HG03064 (cell line): Measurements from ENCODE around the gene ERG.

Experiments
- ATAC-seq: cut with Tn5 transposase; IDR thresholded peaks from one replicate; pipeline ENCODE4 v1.9.1; 2021; ENCODE audit warnings: low read depth; ENCODE audit not compliant: unreplicated experiment

ERG gene

DNA sequence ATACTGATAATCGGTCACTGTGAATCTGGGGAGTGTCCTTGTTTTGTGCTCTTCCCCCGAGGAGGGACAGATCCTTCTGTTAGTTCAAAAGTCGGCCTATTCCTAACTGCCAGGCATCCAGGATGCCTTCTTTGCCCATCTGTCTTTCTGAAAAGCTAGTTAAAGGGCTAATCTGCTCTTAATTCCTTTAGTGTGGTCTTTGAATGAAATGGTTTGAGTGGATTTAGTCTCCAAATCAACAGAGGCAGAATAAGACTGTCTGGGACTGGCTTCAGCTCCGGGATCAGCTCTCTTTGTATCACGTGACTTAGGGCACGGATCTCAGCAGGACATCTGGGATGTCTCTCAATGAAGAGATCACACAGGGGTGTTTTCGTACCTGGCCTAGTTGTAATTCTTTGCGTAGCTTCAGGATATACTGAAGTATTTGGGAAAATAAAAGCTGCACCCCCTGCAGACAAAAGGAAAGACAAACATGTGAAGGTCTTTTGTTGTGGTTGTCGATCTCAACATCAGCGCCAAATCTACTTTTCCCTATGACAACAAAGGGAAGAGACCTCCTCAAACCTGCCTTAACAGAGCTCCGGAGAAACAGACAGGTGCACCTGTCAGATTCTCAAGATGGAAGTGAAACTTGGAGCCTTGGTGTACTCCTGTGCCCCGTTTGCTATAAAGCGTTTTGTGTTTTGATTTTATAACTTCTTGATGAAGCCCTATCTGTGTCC is 97.9 kb downstream of the ERG start:
- ATAC-seq = no peak

DNA sequence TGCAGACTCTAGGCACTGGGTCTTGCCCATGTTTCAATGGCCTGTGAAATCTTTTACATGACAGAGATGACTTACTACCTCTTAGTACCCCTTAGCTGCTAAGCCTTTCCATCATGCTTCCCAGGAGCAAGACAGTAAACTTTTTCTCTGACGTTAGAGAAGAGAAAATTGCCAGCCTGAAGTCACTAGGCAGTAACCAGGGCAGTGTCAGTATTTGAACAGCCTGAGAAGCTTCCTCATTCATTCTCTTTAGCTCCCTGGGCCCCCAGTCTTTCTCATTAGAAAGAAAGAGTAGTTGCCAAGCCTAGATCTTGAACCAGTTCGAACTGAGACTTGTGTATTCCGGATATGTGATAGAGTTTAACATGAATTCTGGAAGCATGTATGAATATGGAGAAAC is 99.2 kb downstream of the ERG start:
- no peak for ATAC-seq

DNA sequence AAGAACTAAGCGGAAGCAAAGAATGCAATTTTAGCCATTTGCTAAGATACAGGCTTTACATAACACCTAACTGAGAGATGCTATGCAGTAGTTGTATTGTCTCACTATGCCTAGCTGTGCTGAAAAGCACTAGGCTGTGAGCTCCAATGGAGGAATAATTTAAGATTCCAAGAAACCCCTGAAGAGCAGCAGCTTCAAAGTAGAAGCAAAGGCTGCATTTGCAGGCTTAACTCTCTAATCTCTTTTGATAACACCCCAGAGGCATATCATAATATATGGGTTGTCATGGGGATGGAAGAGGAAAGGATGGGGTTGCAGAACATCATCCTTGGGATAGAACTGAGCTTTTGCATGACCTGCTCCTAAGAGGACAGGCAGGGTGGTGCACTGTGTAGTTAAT is 102.0 kb downstream of the ERG start:
- no peak for ATAC-seq

DNA sequence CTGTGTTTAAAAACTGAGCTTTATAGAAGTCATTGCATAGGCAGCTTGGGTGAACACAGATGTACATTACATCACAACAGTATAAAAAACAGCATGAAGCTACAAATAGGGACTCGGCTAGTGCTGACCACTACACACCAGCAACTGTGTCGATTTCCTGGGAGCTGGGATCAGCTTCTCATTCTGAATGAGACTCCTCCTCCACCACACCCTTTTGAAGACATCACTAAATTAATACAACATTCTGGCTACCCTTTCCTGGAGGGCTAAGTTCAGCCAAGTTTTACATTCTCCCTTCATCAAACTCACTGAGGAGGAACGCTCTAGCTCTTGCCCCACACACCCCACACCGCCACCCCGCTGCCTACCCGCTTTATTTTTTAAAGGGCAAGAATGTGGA is 102.7 kb downstream of the ERG start:
- ATAC-seq = no peak

DNA sequence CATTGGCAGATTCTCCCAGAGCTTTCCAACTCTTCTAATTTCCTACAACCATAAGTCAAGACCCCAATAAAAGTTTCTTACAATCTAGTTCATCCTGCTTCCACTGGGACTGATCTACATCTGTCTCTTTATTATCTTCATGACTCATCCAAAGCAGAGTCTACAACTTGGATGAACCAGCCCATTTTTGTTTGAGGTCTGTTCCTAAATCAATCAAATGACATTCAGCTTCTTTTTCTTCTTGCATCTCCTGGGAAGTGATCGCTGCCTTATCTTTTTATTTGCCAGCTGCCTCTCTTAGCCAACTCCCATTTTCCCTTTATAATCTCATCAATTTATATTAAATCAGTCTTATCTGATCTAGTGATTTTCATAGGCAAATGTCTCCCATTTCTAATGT is 105.6 kb downstream of the ERG start:
- ATAC-seq = no peak

DNA sequence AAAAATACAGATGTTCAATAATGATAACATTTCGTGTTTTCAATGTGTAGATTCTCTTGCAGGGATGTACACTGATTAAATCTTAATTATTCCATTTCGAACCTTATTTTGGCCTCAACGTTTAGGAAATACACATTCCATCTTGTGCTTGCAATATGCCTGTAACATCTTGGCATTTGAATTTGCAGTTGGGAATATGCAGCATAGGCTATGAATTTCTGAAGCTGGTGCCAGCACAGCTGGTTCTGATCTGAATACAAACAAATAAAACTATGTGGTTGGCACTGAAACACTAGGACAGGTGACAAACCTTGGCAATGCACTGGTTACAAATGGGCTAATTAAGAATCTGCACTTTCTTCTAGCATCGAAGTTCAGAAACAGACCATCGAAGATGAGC is 108.4 kb downstream of the ERG start:
- ATAC-seq = no peak

DNA sequence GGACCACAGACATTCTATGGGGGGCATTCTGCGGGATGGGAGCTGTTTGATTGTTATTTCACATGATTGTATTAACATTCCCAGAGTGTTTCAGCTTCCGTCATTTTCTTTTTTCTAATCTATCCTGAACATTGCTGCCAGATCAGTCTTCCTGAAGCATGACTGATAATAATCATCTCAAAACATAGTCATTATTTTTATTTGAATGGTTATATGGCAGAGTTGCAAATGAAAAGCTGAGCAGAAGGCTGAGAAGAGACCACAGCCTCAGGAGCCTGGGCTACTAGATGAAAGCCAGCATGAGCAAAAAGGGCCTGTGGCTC is 109.0 kb downstream of the ERG start:
- no peak for ATAC-seq

DNA sequence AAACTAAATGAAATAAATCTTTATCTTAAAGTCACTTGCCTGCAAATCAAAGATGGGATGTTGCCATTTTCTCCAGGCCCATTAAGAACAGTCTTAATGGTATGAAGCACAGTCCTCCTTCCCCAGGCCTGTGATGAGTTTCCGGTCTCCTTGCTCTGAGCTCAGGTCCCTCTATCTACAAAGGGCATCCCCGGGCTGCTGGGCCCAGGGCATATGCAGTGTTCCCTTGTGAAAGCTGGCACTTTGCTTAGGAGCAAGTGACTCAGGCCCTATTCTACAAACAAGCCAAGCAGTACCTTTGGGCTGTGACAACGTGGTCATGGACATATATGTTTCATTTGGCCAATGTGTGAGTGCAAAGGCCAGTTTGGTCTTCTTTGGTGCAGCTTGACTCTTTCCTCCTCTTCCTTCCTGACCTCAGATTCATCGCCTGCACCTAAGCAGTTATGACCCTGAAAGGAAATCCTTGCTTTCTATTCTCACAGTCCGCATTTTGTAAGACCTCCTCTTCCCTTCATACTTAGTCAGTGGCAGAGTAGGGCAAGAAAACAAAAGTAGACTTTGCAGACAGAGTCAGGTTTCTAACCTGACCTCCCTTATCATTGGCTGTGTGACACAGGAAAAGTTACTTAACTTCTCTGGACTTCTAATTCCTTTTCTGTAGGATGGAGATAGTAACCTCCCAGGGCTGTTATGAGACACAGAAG is 109.5 kb downstream of the ERG start:
- ATAC-seq = no peak

DNA sequence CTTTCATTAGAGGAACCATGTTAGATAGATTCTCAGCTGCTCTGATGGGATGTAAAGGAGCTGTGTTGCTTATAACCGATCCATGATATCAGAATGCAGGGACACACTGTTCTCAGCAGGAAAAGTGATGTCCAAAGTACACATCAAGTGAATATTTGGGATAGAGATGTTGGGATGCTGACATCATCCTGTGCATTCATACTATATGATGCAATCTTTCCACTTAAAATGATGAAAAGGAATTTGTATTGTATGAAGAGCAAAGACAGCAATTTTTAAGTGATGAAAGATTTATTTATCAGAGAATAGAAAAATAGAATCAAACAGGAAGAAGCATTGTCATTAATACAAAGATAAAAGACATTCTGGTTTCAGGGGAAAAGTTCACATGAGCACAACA is 110.1 kb downstream of the ERG start:
- ATAC-seq = no peak

DNA sequence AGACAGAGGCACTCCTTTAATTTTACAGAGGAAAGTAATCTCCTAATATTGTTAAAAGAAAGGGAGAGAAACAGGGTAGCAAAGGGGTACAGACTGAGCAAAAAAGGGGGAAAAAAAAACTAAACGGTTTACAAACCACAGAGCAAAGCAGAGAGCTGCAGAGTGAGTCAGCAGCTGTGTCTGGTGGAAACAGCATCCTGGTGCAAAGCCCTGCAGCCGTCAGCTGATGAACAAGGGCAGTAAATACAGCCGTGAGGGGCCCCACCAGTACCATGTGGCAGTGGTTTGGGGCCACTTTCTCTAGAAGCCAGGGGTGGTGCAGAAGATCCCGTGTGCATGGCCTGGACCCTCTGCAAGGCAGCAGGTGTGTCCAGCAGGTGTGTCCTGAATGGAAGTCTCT is 111.3 kb downstream of the ERG start:
- ATAC-seq = no peak

DNA sequence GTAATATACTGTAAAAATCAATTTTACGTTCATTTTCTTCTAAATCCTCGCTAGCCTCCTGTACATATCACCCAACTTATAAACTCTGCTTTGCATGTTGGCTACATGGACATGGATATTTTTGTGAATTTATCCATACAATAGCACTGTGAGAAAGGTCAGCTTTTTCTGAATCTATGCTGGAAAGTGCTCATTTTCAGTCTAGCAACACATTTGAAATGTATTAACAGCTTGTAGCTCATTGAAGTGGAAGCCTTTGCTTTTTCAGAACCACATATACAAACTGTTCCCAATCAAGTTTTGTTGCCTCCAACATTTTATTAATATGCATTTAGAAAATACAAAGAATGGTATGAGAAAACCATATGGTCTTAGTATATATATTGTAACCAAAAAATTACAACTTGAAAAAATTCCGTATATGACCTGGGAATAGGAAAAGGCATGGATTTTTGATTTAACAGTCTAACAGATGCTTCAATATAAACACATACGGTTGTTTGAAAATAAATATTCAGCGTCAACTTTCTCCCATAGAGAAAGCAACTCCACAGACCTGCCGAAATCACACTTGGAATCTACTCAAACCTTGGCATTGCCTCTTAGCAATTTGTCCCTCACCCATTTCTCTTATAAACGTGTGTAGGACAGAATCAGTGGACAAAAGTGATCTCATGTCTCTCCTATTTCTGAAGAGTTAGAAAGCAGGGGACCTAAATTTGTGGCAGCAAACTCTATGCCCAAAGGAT is 112.7 kb downstream of the ERG start:
- no peak for ATAC-seq

DNA sequence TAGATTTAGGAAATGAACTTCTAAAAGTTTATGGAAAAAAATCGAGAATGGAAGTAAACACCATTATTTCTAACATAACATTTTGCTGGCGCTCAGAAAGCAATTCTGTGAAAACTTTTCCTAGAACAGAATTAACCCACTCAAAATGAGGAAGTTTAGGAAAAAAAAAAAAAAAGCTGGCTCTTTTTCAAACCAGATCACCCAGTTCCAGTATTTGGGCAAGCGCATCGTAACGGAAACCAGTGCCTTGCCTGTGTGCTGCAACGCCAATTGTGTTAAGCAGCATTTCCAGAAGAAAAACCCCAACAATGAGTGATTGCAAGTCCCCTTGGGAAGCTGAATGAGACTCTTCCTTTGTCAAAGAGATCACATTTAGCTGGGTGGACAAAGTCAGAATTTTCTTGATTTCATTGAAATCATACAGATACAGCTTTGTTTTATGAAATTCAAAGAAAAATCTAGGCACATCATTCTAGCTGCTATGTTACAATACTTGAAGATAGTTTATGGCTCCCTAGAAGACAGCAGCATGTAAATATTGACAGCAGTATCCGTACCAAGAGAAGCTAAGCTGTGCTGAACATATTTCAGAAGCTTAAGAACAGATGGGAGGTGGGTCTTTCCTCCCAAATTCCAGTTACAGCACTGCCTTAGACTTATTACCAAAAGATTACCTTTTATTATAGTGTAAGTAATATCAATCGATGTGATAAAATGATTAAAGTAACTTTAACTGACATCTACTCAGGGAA is 113.4 kb downstream of the ERG start:
- ATAC-seq = no peak

DNA sequence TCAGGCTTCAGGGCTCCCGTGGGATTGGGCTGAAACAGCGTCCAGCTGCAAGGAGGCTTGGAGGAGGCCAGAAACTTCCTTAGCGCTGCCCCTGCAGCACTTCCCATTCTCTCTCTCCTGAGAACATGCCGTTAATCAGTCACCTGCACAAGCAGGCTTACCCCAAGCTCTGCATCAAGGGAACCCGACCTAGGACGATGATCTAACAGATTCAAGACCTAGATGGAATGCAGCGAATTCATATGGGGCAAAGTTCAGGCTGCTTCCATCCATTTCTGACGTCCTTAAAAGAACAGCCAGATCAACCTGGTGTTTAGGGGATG is 114.1 kb downstream of the ERG start:
- no peak for ATAC-seq

DNA sequence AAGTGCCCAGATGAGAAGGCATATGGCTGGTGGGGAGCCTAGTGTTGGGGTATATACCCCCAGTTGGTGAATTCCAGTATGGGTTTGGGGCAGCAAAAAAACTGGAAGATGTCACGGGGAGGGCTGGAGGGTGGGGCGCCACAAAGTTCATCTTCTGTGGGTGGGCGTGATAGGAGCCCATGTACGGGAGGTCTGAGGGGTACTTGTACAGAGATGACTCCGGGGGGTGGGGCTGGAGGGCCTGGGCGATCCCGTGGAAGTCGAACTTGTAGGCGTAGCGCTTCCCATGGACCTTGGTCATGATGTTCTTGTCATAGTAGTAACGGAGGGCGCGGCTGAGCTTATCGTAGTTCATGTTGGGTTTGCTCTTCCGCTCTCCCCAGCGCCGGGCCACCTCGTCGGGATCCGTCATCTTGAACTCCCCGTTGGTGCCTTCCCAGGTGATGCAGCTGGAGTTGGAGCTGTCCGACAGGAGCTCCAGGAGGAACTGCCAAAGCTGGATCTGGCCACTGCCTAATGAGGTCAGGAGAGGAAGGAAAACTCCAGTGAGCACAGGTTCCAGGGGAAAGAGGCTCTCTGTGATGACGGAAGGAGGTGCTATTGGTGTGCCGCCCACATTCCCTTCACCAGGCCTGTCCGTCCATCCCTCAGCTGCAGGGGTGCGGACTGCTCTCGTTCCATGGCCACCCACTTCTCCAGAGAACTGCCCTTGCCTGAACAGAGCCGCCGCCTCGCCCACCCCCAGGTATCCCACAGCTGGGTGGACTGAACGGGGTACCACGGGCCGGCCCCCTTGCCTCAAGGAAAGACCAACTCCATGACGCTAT is 114.7 kb downstream of the ERG start:
- ATAC-seq = no peak

DNA sequence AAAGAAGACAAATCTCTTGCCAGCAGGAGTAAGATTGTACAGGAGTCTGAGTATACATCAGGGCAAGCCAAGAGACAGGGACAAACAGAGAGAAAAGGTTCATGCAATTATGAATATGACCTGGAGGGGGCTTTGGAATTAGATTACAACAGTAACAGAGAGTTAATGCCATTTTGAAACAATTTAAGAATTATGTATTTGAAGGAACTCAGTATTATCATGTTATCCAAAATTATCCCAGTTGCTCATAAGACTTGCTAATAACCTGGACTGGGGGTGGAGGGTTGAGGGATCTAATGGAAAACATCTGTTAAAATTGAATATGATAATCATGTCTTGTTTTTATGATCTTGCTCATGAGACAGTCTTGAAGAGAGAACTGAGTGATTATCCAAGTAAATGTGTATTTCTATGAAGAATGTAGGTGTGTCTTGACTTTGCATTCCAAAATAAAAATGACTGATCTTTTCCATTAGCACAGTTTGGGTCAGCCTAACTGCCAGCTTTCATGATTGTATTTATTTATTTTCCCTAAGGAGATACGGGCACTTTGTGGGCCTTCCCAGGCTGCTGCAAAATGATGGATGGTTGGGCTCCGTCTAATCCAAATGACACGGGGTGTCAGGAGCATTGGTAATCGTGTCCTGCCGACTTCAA is 117.7 kb downstream of the ERG start:
- ATAC-seq = no peak

DNA sequence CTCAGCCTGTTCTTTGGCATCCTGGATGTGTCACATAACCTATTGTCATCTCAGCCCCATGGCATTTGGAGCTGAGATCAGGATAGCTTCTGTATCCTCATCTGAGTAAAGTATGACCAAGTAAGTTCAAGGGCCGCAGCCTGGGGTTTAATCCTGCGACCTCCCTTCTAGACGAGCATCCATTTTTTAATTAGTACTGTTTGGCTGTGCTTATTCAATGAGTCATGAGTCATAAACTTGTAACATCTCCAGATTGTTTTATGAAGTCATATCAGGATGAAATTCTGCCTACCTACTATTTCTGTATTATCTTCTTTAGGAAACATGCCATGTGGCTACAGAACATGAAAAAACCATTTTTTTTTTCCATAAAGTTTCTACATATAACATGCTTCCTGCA is 119.1 kb downstream of the ERG start:
- no peak for ATAC-seq

DNA sequence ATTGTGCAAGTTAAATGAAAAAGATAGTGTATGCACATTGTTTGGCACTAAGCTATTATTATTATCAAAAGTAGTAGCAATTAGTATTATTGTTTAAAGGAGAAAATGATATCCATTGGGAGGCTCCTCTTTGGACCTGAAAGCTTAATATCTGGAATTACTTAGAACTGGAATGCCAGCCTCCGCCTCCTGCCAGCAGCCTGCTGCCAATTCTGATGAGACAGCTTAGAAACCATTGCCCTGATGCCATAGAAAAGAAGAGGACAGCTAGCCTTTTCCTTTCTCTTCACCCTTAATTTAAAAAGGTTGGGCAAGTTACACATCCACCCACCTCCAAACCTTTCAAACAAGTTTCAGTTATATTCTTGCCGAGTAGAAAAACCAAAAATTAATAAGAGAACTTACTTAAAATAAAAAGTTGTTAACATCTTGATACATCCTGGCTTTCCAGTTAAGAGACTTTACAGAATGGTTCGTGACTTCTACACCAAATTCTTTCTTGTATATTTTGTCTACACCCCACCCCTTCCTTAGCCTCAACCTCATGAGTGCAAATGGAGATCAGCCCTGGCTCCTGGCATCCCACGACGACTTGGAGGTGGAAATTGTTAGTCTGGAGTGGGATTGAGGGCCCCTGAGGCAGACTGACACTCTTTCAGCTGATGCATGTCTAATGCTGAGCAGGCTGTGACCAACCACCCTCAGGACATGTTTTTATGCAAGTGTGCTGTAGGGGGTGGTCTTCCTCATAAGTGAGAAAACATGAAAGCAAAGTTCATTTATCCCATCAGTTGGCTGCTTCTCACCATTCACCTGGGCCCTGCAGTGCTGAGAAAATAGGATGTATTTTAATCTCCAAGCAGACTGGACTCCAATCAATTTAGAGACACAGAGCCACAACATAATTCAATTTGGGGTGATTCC is 120.8 kb downstream of the ERG start:
- ATAC-seq = no peak

DNA sequence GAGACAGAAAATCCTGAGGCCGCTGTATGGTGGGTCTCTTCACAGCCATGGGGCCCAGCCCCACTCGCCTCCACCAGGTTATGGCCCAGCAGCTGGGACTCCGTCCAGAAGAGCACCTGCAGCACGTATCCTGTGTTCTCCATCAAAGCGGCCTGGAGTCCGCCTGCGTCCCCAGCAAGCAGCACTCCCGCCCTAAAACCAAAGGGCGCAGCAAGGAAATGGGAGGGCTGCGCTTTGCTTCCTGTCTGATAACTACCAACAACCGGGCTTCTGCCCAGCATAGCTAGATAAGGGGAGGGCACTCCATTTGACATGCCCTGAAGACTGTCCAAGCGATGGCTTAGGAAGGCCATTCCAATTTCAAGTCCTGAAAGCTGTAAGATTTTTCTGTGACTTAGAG is 121.6 kb downstream of the ERG start:
- no peak for ATAC-seq

DNA sequence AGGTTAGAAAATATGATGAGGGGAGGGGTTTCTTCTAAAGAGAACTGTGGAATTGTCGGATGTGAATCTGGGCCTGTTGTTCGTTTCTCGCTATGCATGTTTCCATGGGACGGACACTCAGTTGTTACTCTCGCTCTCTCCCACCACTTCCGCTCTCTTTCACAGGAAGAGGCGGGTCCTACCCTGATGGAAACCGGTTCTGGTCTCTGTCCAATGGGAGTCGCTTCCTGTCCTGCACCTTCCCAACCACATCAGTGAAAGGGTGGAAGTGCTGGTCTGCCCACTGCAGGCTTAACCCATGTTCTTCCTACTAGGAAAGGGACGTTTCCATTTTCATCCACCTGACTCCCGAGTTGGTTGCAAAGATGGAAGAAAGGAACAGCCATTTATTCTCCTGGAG is 122.0 kb downstream of the ERG start:
- no peak for ATAC-seq
